HG03558 (cell line): ENCODE results near the gene CCDC92.

ENCODE experiments used
- ATAC-seq: cut with Tn5 transposase; IDR thresholded peaks from one replicate; pipeline ENCODE4 v1.9.1; 2021; ENCODE audit warnings: moderate number of reproducible peaks; ENCODE audit not compliant: unreplicated experiment; ENCODE audit errors: extremely low read depth

The CCDC92 gene

DNA sequence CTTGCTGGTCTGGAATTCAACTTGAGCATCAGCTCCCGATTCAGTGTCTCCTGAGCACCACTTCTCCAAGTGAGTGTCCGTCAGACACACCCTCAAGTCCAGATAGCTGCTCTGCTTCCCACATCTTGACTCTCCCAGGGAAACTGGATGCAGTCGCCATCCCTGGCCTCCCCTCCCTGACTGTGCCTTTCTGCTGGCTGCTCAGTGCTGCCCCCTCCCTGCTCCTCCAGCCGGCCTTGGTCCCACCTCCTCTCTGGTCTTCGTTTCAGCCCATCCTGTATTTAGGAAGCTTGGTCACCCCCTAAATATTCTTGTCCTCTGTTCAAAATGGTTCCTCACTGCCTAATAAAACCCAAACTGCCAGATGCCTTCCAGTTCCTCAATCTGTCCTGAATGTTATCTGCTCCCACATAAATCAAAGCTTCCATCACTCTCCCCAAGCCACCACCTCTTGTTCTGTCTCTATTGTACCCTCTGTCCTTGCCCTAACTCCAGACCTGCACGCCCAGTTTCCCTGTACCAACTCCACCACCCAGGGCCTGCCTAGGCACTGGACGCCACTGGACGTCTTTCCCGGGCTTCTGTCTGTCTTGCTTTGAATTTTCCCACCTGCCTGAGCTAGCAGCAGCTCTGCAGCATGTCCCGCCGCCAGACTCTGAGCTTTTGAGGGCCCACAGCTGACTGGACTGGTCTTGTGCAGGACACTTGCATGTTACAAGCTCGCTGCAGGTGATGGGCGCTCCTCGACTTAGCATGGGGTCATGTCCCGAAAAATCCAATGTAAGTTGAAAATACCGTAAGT is 33.8 kb downstream of the CCDC92 start:
- ATAC-seq: no peak

DNA sequence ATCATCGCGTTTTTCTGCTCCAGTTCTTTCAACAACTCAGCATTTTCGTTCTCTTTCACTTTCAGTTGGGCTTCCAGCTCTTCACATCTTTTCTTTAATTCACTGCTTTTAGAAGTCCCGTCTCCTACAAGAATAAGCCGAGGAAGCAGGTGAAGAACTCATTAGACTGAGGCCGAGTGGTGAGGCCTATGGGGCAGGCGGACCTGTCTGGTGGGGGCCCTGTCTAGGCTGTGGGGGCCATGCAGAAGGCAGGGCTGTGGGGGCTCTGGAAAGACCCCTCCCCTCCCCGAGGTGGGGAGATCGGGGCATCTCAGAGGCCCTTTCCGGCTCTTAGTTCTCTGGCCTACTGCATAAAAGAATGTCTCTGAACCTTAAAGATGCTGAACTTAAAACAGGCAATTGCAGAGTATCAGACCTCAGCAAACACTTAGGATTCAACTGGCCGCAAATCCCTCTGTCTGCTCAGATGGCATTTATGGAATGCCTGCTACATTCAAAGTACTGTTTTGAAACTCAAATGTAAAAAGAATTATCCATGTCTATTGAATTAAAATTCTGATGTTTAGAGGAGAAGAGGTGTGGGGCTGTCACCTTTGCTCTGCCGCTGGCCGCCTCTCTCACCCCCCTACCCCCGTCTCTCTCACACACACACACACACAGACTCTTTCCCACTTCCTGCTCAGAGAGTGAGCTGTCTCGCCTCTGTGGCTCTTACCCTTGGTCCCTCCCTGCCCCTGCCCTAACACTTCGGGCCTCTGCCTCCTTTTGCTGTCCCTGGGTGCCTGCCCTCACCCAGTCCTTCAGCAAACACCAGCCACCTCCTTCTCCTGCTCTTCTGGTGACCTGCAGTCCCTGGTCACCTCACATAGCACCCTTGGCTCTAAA is 34.7 kb downstream of the CCDC92 start:
- ATAC-seq: no peak

DNA sequence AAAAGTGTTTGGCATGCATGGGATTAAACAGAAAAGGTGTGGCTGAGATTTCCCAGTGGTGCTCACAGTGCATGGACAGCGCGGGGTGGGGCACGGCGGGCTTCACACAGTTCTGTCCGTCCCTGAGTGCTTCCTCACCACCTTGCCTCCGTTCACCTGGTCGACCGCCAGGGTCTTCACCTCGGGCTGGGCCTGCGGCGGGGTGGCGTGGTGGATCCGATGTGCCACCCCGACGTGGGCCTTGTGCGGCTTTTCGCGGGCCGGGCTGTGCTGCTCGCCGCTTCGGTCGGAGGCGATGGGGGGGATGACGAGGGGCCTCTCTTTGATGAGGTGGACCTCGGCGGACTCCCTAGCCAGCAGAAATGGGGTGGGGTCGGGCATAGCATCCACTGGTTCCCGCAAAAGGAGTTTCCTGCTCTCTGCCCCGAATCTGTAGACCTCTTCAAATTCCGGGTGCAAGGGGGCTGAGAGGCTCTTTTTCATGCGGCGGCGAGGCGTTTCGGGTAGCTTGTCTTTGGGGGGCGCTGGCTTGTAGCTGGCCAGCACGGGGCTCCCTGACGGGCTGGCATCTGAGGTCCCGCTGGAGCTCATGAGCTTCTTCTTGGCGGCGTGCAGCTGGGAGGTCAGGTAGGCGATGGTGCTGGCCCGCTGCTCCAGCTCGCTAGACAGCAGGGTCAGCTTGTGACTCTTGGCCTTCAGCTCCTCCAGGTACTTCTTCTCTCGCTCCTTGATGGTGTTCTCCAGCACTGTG is 35.5 kb downstream of the CCDC92 start:
- no peak for ATAC-seq

DNA sequence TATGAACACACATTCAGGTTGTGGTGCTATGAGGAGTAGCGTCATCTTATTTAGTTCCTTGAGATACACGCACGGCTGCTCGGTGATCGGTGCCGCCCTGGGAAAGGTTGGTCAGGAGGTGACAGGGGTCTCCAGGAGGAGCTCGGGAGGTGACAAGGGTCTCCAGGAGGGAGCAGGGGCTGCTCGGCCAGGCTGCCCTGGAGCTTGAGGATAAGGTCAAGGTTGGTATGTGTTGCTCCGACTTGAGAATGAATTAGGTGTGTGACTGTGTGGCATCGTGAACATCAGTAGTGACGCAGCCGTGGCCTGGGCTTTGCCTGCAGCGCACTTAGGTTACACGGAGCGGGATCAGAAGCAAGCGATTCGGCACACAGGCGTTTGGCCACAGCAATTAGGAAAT is 36.2 kb downstream of the CCDC92 start:
- ATAC-seq: no peak

DNA sequence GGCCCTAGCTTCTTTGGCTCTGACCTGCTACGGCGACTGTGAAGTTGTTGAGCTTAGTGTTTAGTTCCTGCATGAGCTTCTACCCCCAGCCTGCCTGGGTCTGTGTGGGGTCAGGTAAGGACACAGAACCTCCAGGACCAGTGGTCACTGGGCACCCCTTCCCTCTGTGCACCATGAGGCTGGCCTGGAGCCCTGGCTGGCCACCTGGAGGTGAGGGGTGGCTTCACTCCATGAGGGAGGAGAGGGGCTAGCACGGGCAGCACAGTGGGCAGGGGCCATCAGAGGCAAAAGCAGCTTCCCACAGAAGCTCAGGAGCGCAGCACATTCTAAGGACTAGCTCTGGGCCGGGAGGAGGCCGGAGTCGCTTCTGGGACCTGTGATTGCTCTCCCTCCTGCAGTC is 36.7 kb downstream of the CCDC92 start:
- no peak for ATAC-seq

DNA sequence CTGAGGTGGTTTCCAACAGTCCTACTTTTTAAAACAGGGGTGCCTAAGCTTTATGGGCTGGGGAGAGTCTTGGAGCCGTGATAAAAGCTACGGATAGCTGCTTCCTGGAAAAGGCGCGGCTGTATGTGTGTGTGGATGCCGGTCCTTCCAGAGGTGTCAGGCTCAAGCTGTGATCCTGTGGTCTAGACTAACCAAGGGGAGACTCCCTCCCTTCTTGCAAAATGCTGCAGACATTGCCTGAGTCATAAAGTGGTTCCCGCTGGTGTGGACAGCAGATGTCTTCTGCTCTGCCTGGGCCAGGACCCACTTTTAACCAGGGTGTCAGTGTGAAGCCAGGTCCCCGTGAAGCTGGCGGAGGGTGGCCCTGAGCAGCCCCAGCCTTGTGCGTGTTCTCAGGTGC is 37.8 kb downstream of the CCDC92 start:
- no peak for ATAC-seq

DNA sequence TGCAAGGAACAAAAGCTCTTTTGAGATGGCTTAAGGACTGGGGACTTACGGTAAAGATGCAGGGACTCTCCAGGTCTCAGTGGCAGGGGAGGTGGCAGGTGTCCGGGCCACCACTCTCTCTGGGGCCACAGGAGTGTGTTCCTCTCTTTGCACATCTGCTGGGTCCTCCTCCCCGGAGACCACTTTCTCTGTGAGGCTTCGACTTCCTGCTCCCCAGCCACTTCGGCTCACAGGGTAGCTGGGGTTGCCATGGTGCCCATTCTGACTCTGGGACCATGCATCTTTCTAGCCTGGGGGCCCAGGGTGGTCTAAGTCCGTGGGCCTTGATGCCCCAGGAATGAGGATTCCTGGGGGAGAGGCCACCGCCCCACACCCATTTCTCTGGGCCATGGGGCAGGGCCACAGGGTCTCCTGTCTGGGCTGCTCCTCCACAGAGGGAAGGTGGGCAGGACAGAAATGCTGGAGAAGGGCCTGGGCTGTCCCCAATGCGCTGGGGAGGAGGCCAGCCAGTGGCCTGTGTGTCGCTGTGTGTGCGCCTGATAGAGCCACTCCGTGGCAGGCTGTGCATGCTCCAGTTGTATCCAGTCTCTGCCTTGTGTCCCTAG is 38.5 kb downstream of the CCDC92 start:
- no peak for ATAC-seq

DNA sequence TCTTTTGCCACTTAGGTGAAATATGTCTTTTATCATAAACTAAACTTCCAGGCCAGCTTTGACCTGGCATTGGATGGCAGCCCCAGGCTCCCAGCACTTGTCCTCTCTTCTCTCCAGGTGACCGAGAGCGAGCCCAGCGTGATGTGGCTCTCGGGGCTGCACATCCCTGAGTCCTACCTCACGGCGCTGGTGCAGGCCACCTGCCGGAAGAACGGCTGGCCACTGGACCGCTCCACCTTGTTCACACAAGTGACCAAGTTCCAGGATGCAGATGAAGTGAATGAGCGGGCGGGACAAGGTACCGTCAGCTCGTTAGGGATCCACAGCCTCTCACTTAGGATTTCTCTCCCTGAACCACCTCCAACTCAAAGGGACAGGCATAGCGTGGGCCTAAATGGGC is 39.4 kb downstream of the CCDC92 start:
- no peak for ATAC-seq

DNA sequence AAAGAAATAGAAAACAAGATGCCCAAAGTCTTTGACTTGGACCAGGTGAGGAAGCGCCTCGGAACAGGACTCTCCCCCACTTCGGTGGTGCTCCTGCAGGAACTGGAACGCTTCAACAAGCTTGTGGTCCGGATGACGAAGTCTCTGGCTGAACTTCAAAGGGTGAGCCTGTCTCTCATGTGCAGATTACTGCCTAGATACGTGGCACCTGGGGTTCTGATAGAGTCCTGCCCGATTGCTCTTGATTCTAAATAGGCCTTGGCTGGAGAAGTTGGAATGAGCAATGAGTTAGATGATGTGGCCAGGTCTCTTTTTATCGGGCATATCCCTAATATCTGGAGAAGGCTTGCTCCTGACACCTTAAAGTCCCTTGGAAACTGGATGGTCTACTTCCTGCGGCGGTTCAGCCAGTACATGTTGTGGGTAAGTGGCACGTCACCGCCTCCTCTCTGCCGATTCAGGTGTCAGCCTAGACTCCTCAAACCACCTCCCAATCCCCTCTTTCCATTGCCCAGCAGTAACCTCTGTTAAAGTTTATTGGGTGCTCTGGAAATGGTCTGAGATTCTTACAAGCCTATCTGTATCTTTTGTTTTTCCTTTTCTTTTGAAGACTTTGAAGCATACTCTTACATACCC is 40.8 kb downstream of the CCDC92 start:
- ATAC-seq: no peak

DNA sequence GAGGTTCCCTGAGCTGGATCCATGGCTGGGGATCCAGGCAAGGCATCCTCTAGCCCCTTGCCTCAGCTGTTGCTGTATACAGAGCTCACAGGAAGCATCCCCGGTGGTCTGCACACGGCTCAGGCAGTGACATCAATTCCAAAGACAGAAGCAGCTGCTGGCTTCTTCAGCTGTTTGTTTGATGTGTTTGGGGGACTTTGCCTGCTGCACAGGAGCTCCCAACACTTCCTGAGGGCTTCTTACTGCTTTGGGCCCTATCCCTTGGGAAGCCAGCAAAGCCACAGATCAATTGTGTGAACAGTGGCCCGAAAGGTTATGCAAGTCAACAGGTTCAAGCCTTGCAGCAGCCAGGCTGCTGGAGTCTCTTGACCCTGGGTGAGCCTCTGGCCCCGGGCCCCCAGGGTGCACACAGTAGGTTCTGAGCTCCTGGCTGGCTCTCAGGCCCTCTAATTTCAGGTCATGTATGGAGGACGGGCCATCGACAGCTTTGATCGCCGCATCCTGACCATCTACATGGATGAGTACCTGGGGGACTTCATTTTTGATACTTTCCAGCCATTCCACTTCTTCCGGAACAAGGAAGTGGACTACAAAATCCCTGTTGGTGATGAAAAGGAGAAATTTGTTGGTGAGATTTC is 42.6 kb downstream of the CCDC92 start:
- no peak for ATAC-seq

DNA sequence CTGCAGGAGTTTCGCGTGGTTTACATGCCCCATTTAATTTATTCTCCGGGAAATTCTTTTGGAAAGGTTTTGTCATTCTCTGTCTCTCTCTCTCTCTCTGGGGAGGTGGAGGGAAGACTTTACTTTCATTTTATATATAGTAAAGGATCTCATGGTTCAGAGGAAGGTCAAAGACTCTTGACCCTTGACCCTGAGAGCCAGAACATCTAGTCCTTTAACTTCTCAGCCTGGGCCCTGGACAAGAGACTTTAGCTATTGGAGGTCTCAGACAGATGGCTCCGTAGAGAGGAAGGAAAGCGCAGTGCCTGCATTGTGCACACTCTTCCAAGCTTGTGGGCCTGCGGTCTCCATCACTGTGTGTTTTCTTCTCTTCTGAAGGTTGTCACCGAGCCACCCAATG is 43.7 kb downstream of the CCDC92 start:
- ATAC-seq: no peak

DNA sequence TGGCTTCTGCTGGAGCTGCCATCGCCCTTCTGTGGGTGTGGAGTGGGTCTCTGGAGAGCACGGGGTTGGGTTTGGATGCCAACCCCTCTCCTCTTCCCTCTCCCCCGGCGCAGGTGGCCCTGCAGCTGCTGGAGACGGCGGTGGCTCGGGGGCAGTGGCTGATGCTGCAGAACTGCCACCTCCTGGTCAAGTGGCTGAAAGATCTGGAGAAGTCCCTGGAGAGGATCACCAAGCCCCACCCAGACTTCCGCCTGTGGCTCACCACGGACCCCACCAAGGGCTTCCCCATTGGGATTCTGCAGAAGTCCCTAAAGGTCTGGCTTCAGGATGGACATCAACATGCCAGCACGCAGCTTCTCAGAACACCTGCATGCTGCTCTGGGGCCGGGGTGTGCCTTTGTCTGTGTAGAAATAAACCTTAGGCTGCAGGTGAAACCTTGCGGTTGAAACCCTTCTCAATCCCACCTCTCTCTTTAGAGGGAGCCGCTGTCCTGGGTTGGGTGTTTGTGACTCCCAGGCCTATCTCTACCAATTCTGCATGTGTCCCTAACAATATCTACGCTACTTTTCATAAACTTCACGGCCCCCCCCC is 44.3 kb downstream of the CCDC92 start:
- no peak for ATAC-seq

DNA sequence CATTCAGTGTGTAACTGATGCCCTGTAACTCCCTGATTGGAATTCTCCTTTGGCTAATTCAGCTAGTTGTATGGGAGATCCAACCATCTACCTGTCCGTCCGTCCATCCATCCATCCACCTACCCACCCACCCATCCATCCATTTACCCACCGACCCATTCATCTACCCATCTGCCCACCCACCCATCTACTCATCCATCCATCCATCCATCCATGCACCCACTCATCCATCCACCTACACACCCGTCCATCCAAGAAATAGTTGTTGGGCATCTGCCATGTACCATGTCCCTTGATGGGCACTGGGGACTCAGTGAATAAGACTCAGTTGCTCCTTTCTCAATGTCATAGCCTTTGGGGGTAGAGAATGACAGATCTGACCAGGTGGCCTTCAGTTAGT is 48.1 kb downstream of the CCDC92 start:
- ATAC-seq: no peak

DNA sequence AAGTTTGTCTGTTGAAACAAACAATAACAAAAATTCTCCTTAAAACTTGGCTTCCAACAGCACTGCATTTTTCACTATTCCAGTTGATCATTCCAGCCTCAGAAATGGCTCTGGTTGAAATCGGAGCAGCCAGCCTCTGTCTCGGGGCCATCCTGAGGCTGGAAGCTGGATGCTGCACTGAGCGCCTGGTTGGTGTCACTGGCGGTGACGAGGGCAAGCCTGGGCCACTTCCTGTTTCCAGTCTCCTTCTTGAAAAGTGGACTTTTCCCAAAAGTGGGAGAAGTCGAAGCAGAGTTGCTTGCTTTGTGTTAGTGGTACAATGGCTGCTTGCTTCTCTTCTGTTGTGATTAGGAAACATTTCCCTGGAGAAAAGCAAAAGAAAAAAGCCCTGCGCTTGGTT is 48.7 kb downstream of the CCDC92 start:
- ATAC-seq: no peak

DNA sequence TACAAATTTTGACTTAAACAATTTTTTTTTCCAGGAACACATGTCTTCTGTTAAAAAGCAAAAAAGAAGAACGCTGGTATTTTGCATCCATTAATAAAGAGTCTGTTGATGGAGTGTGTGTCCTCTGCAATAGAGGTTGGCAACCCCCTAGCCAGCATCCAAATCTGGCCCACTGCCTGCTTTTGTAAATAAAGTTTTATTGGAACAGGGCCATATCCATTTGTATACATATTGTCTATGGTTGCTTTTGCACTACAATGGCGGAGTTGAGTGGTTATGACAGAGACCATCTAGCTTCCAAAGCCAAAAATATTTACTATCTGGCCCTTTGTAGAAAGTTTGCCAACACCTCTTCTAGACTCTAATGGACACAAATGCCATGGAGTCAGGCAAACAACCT is 49.6 kb downstream of the CCDC92 start:
- no peak for ATAC-seq

DNA sequence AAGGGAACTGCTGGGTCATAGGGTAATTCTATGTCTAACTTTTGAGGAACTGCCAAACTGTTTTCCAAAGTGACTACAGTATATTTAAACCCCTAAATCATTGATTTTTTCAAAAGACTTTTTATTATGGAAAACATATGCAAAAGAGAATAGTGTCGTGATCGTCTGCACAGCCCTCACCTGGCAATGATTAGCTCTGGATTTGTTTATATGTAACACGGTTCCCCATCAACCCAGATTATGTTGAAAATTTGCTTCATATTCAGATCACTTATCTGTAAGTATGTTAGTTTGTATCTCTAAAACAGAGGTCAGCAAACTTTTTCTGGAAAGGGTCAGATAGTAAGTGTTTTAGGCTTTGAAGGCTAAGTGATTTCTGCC is 52.7 kb downstream of the CCDC92 start:
- ATAC-seq: no peak

DNA sequence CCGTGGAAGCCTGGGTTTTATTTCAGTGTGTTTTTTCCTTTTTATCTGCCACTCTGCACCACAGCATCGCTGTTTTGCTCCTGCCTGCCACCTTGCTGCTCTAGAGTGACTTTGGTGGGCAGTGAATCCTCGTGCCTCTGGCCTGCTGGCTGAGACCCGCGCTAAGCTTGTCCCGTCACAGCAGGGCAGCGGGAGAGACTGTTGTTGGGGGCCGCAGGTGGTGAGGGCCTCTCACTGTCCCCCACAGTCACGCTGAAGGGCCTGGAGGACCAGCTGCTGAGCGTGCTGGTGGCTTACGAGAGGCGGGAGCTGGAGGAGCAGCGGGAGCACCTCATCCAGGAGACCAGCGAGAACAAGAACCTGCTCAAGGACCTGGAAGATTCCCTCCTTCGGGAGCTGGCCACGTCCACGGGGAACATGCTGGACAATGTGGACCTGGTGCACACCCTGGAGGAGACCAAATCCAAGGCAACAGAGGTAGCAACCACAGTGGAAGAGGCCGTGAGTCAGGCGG is 55.2 kb downstream of the CCDC92 start:
- no peak for ATAC-seq

DNA sequence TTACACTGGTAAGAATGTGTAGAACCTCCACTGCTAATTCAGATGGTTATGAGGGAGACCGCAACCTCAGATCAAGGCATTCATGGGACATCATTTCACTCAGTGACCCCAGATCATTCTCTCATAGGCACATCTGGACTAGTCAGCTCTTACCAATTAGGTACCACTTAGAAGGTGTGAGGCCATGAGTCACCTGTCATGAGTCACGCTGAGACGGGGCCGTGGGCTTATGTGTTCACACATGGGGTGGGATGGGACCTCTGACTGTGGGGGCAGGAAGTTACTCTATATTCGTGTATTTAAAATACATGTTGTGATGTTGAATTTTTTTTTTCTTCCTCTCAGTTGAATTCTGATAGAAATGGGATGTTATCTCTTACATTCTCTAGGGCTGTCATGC is 55.9 kb downstream of the CCDC92 start:
- ATAC-seq: no peak

DNA sequence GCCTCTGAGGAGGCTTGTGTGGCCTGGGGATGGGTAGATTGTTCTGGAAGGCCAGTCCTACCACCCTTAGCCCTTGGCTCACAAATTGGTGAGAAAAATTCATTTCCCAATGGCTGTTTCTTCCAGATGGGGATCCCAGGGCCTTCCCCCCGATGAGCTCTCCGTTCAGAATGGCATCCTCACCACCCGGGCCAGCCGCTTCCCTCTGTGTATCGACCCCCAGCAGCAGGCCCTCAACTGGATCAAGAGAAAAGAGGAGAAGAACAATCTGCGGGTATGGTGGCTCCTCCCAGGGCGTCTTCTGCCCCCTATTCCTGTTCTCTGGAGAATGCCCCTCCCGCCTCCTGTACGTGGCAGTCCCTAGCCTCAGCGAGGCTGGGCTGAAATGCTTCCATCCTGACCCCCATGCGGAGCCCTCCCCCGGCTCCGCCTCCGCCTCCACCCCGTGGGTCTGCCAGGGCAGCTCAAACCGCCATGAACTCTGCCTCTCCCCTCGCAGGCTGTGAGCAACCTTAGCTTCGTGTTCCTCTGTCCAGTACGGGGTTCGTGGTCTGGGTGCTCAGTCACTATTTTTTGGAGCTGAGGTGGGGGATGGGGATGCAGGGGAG is 57.8 kb downstream of the CCDC92 start:
- no peak for ATAC-seq
